ENCODE data around the gene CNTLN. TPM values are rescaled to one million over a fixed set of nuclear protein-coding genes. Genes with fewer than 3 reads are reported as not detected.

Gene CNTLN
- polyA plus RNA-seq, 2 of the 4 experiments (the other 2 are of a cell fraction), result 8.5 to 11.9 TPM

GRCh38 chr9:17294822-17295624, 160.2 kb downstream of the CNTLN start:
- WGBS (ENCODE audit: missing lambda C conversion rate), result 92% methylated on average over 18 of the region's 41 CpGs
- ATAC-seq (no peak), FAIRE-seq (no peak), DNase-seq (ENCODE audit: low read depth in 1 of 2, low spot score in 1 of 2) (no peak)
- Histone ChIP-seq H3K4me2 (no peak overlapping the region), H3K9me3 (no peaks in the 10 kb centered on the region), H3K27ac (no peak overlapping the region), H3K4me1 (no peaks in the 10 kb centered on the region), H3K4me3 (no peak overlapping the region)
- no peak for TF ChIP-seq EP300 (IDR thresholded peaks at IDR 0.05)
- TF ChIP-seq, protein P1, sequence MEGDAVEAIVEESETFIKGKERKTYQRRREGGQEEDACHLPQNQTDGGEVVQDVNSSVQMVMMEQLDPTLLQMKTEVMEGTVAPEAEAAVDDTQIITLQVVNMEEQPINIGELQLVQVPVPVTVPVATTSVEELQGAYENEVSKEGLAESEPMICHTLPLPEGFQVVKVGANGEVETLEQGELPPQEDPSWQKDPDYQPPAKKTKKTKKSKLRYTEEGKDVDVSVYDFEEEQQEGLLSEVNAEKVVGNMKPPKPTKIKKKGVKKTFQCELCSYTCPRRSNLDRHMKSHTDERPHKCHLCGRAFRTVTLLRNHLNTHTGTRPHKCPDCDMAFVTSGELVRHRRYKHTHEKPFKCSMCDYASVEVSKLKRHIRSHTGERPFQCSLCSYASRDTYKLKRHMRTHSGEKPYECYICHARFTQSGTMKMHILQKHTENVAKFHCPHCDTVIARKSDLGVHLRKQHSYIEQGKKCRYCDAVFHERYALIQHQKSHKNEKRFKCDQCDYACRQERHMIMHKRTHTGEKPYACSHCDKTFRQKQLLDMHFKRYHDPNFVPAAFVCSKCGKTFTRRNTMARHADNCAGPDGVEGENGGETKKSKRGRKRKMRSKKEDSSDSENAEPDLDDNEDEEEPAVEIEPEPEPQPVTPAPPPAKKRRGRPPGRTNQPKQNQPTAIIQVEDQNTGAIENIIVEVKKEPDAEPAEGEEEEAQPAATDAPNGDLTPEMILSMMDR (IDR thresholded peaks at IDR 0.05), result no peak
- ChIA-PET POLR2A (no interaction called here), CTCF (no interaction called here)

GRCh38 chr9:17315341-17315740, 180.5 kb downstream of the CNTLN start:
- ChIA-PET POLR2A (no interaction called here), CTCF (no interaction called here)
- TF ChIP-seq FOSB (CRISPR knock-in tag; IDR thresholded peaks at IDR 0.05) (no peak), REST (IDR thresholded peaks at IDR 0.05) (no peak), SREBF2 (IDR thresholded peaks at IDR 0.05) (no peak), FOSL2 (IDR thresholded peaks at IDR 0.05) (no peak), FOSL2 (CRISPR knock-in tag; IDR thresholded peaks at IDR 0.05) (no peak), MAFK (IDR thresholded peaks at IDR 0.05; ENCODE audit: partially characterized antibody) (no peak), CBX2 (IDR thresholded peaks at IDR 0.05; ENCODE audit: borderline replicate concordance, low read depth) (no peak), MAX (IDR thresholded peaks at IDR 0.05) (no peak), NPAS2 (CRISPR knock-in tag; IDR thresholded peaks at IDR 0.05; ENCODE audit: borderline replicate concordance) (no peak), CHD2 (IDR thresholded peaks at IDR 0.05; ENCODE audit: low read length, partially characterized antibody) (no peak)
- Histone ChIP-seq H3K4me3 (no peak overlapping the region), H3K4me1 (no peaks in the 10 kb centered on the region), H3K4me2 (no peak overlapping the region), H3K9me3 (no peaks in the 10 kb centered on the region), H3K27ac (no peak overlapping the region)
- DNase-seq (ENCODE audit: low read depth in 1 of 2, low spot score in 1 of 2), result no peak
- ATAC-seq, result no peak
- no peak for FAIRE-seq

- TF ChIP-seq RCOR1 (IDR thresholded peaks at IDR 0.05; ENCODE audit: low read depth, low read length) (no peak), KDM1A (IDR thresholded peaks at IDR 0.05; ENCODE audit: low read depth) (no peak), POLR2AphosphoS2 (conservative IDR thresholded peaks at IDR 0.05; ENCODE audit: low read length) (no peak), MAFK (IDR thresholded peaks at IDR 0.05; ENCODE audit: partially characterized antibody) (no peak), CBX8 (IDR thresholded peaks at IDR 0.05) (no peak), NFE2L2 (conservative IDR thresholded peaks at IDR 0.05; ENCODE audit: low read length) (no peak), HOXB13 (CRISPR knock-in tag; IDR thresholded peaks at IDR 0.05; ENCODE audit: low read depth) (no peak), CBX2 (IDR thresholded peaks at IDR 0.05; ENCODE audit: borderline replicate concordance, low read depth) (no peak), MYC (IDR thresholded peaks at IDR 0.05; ENCODE audit: borderline replicate concordance, low read length) (no peak), FOSB (CRISPR knock-in tag; IDR thresholded peaks at IDR 0.05) (no peak), TFCP2L1 (CRISPR knock-in tag; IDR thresholded peaks at IDR 0.05) (no peak), TP53 (CRISPR knock-in tag; IDR thresholded peaks at IDR 0.05) (no peak), CEBPB (IDR thresholded peaks at IDR 0.05) (no peak), KDM5A (IDR thresholded peaks at IDR 0.05) (no peak), ESRRA (IDR thresholded peaks at IDR 0.05; ENCODE audit: borderline replicate concordance, low read length) (no peak), HOXB5 (CRISPR knock-in tag; IDR thresholded peaks at IDR 0.05) (no peak)
- TF ChIP-seq, protein P1 (IDR thresholded peaks at IDR 0.05), result no peak
- Histone ChIP-seq H3K4me2 (no peak overlapping the region), H3K27ac (no peak overlapping the region), H3K9me3 (no peaks in the 10 kb centered on the region), H3K4me3 (no peak overlapping the region), H3K4me1 (no peaks in the 10 kb centered on the region)
- CTCF ChIA-PET, result interaction anchor here (0.6 kb wide), 1 partner anchor 528 kb away, joined by 3 read pairs; no protein-coding TSS in a partner anchor
- DNase-seq (ENCODE audit: low read depth in 1 of 2, low spot score in 1 of 2) (no peak), FAIRE-seq (no peak), ATAC-seq (no peak)
- POLR2A ChIA-PET, result no interaction called here
- WGBS (ENCODE audit: missing lambda C conversion rate), result 86% methylated on average over 4 of the region's 4 CpGs
Observed at GRCh38 chr9:17318821-17319320, 184.0 kb downstream of the CNTLN start.
